GM23248 (cell line): ENCODE results near the gene INPP5A. TPM values are rescaled to one million over a fixed set of nuclear protein-coding genes. Genes with fewer than 3 reads are reported as not detected.
"Not testable (repeated sequence)": the region's sequence is repeated elsewhere in the genome, so short reads cannot be mapped to it uniquely, and the experiment has no call there.

ENCODE experiments used
- DNase-seq: peaks from one replicate; pipeline ENCODE4 v3.0.0-alpha.2; 2015
- H2AFZ ChIP-seq: fragments of 200-600 bp; sonication (generic); 2 replicates; pipeline ENCODE4 v1.6.1; 2016; ENCODE audit warnings: antibody characterized with exemption
- H3F3A ChIP-seq: fragments of 200-600 bp; sonication (generic); 2 replicates; pipeline ENCODE4 v1.6.1; 2016; ENCODE audit warnings: mild to moderate bottlenecking, antibody characterized with exemption, mixed run types; ENCODE audit not compliant: insufficient read depth
- H3K27ac ChIP-seq: fragments of 200-600 bp; sonication (generic); 2 replicates; pipeline ENCODE4 v1.5.1; 2016; ENCODE audit warnings: mild to moderate bottlenecking
- H3K27me3 ChIP-seq: fragments of 200-600 bp; sonication (generic); replicated peaks from 2 replicates; pipeline ENCODE4 v1.6.1; 2016; ENCODE audit warnings: mild to moderate bottlenecking; ENCODE audit not compliant: insufficient read depth
- H3K36me3 ChIP-seq: fragments of 200-600 bp; sonication (generic); 2 replicates; pipeline ENCODE4 v1.6.1; 2016; ENCODE audit warnings: low read depth, mild to moderate bottlenecking
- H3K4me1 ChIP-seq: fragments of 200-600 bp; sonication (generic); 2 replicates; pipeline ENCODE4 v1.6.1; 2016; ENCODE audit warnings: mild to moderate bottlenecking; ENCODE audit not compliant: insufficient read depth
- H3K4me2 ChIP-seq: fragments of 200-600 bp; sonication (generic); one replicate; pipeline ENCODE4 v1.6.1; 2016; ENCODE audit warnings: mild to moderate bottlenecking; ENCODE audit not compliant: unreplicated experiment
- H3K4me3 ChIP-seq: fragments of 200-600 bp; sonication (generic); 2 replicates; pipeline ENCODE4 v1.5.1; 2016; ENCODE audit warnings: mild to moderate bottlenecking
- H3K79me2 ChIP-seq: fragments of 200-600 bp; sonication (generic); 2 replicates; pipeline ENCODE4 v1.6.1; 2016; ENCODE audit warnings: mild to moderate bottlenecking; ENCODE audit not compliant: insufficient read depth
- H3K9ac ChIP-seq: fragments of 200-600 bp; sonication (generic); 2 replicates; pipeline ENCODE4 v1.6.1; 2016; ENCODE audit warnings: mild to moderate bottlenecking
- H3K9me2 ChIP-seq: fragments of 200-600 bp; sonication (generic); 2 replicates; pipeline ENCODE4 v1.6.1; 2016; ENCODE audit warnings: mixed run types, mild to moderate bottlenecking, moderate library complexity; ENCODE audit not compliant: insufficient read depth
- H3K9me3 ChIP-seq: fragments of 200-600 bp; sonication (generic); one replicate; pipeline ENCODE4 v1.6.1; 2017; ENCODE audit warnings: low read depth
- H4K20me1 ChIP-seq: fragments of 200-600 bp; sonication (generic); 2 replicates; pipeline ENCODE4 v1.6.0; 2016; ENCODE audit not compliant: insufficient read depth
- EZH2 ChIP-seq: fragments of 200-600 bp; sonication (generic); IDR thresholded peaks from 2 replicates; pipeline ENCODE4 v1.6.1; 2018; ENCODE audit warnings: antibody characterized with exemption, mild to moderate bottlenecking; ENCODE audit not compliant: insufficient read depth, poor library complexity, severe bottlenecking
- EZH2phosphoT487 ChIP-seq: fragments of 200-600 bp; sonication (generic); IDR thresholded peaks from 2 replicates; pipeline ENCODE4 v1.6.1; 2018; ENCODE audit warnings: antibody characterized with exemption, moderate library complexity, mild to moderate bottlenecking, low read depth; ENCODE audit not compliant: insufficient read depth
- WGBS, 2 experiments: methylation state at CpG; one replicate each; pipeline ENCODE4 v1.1.6; 2015 to 2017; ENCODE audit warnings: low lambda C conversion rate in 2 of 2, low coverage in 1 of 2; ENCODE audit errors: missing lambda C conversion rate in 2 of 2; 5-methylcytosine and 5-hydroxymethylcytosine counted together
- in situ Hi-C: fragments of 300-500 bp; cut with MboI; formaldehyde crosslinking; loops from 2 replicates; pipeline ENCODE4 v1.15.0; 2020
- polyA plus RNA-seq: library from polyadenylated mRNA; unstranded; fragments of >200 nt; fragmentation: Nextera tagmentation; extraction: Ambion mirVana; gene quantifications from 2 replicates; pipeline ENCODE4 v1.2.1, GENCODE V29; 2016
- total RNA-seq: library from RNA; depleted of rRNA; stranded (reverse); fragments of >200 nt; shearing (Covaris generic); gene quantifications from 2 replicates; pipeline ENCODE4 v1.2.3, GENCODE V29; 2014

INPP5A gene
- total and polyA plus RNA-seq, 2 experiments from 2014 or later = 2.3 to 35.2 TPM

DNA sequence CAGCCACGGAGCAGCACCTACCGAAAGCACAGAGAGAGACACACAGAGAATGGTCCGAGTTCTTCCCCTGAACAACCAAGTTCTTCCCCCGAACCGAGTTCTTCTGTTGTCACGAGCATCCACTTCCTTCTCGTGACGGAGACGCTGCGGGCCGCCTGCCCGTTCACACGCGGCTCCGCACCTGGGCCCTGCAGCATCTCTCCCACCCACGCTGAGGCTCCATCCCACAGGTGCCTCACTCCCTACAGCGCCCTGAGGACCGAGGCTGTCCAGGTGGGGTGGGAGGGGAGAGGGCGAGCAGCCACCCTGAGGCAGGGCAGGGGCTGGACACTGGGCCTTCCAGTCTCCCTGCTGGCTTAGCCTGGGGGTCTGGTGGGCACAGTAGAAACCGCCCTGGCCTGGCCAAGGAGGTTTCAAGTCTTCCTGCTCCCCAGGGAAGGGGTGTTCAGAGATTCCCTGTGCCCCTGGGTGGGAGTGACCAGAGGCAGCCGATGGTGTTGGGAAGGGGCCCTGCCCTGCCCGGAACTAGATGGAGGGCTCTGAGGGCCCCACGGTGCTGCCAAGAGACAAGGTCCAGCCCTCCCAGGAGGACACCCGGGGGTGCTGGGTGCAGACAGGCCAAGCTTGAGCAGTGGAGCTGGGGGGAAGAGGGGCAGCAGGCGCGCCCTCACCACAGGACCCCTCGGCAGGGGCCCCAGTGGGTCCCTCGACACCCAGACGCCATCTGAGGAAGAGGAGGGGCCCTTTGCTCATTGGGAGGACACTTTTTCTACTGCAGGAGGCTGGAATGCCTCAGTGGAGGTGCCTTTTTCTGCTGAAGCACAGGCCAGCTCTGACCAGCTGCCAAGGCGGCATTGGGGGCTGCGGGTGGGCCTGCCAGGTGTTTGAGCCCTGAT is 253.6 kb downstream of the INPP5A start:
- Histone ChIP-seq H3K9me2 (no peaks in the 10 kb centered on the region), H3K79me2 (no peaks in the 10 kb centered on the region), H3K27ac (no peak overlapping the region), H3K36me3 (no peaks in the 10 kb centered on the region), H2AFZ (no peak overlapping the region), H4K20me1 (no peaks in the 10 kb centered on the region), H3K9ac (no peak overlapping the region), H3K9me3 (no peaks in the 10 kb centered on the region), H3K27me3 (peaks cover 32% of the 10 kb centered on the region), H3K4me2 (no peak overlapping the region), H3K4me1 (no peaks in the 10 kb centered on the region), H3F3A (no peaks in the 10 kb centered on the region), H3K4me3 (no peak overlapping the region)
- WGBS, 2 experiments = 56 to 63% methylated on average over 27 to 31 of the region's 31 CpGs
- in situ Hi-C loops = no loop called here
- TF ChIP-seq EZH2phosphoT487 (no peak), EZH2 (no peak)
- DNase-seq = no peak

DNA sequence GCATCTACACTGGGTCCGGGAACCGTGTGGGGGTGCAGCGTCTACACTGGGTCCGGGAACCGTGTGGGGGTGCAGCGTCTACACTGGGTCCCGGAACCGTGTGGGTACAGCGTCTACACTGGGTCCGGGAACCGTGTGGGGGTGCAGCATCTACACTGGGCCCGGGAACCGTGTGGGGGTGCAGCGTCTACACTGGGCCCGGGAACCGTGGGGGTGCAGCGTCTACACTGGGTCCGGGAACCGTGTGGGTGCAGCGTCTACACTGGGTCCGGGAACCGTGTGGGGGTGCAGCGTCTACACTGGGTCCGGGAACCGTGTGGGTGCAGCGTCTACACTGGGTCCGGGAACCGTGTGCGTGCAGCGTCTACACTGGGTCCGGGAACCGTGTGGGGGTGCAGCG is 254.5 kb downstream of the INPP5A start:
- WGBS, 2 experiments = 90% methylated on average over 33 of the region's 33 CpGs; no CpG with 5 or more reads in 1 of the 2 experiments
- H3K9me3 ChIP-seq, H3K27ac ChIP-seq, H3K9me2 ChIP-seq, H3K36me3 ChIP-seq, H3K79me2 ChIP-seq, H4K20me1 ChIP-seq, H2AFZ ChIP-seq, H3F3A ChIP-seq, H3K4me3 ChIP-seq, in situ Hi-C loops, H3K4me1 ChIP-seq, H3K9ac ChIP-seq, DNase-seq, H3K4me2 ChIP-seq: not testable (repeated sequence)
- peaks cover 25% of the 10 kb centered on the region for H3K27me3 ChIP-seq

DNA sequence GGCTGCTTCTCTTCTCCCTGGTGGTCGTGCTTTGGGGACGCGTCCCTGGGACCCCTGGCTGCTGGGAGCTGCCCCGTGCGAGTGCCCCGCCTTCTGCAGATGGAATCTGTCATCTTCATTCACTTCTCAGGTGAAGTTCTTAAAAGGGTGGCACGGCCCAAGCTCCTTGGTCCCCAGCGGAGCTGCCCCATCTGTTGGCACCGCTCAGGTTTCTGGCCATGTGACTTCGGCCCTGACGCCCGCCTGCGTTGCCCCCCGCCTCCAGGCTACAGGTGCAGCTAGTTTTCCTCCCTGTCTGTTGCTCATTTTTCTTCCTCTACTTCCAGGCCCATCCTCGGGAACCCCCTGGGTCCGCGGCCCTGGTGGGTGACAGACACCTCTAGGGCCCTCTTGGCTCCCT is 255.2 kb downstream of the INPP5A start:
- Histone ChIP-seq H3K4me2 (no peak overlapping the region), H3K9me3 (no peaks in the 10 kb centered on the region), H3K27me3 (peaks cover 27% of the 10 kb centered on the region), H3K27ac (no peak overlapping the region), H2AFZ (no peak overlapping the region), H3K4me3 (no peak overlapping the region), H3F3A (no peaks in the 10 kb centered on the region), H3K9ac (no peak overlapping the region), H3K4me1 (no peaks in the 10 kb centered on the region), H3K36me3 (no peaks in the 10 kb centered on the region), H4K20me1 (no peaks in the 10 kb centered on the region), H3K9me2 (no peaks in the 10 kb centered on the region), H3K79me2 (no peaks in the 10 kb centered on the region)
- no peak for DNase-seq
- in situ Hi-C loops = no loop called here
- TF ChIP-seq EZH2phosphoT487 = no peak
- TF ChIP-seq EZH2 = no peak
- 60 to 66% methylated on average over 17 of the region's 17 CpGs for WGBS, 2 experiments

DNA sequence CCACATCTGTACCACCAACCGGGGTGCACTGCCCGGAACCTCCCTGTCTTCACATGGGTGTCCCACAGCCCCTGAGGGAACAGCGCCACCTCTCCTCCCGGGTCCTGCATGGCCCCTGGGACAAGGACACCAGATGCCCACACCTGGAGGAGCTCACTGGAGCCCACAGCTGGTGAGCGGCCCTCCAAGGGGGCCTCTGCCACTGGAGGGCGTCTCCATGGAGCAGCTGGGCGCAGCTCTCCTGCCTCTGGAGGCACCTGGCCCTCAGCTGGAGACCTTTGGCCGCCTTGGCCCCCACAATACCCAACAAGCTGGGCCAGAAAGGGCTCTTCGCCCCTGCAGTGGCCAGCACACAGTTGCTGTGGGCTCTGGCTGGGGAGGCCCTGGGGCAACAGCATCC is 255.6 kb downstream of the INPP5A start:
- TF ChIP-seq EZH2phosphoT487 (no peak), EZH2 (no peak)

More for the DNA sequence above, 255.6 kb downstream of the INPP5A start:
- DNase-seq = no peak
- H3K9ac ChIP-seq = no peak overlapping the region
- no peak overlapping the region for H3K27ac ChIP-seq
- H3K9me3 ChIP-seq = no peaks in the 10 kb centered on the region
- in situ Hi-C loops = no loop called here
- H3K4me2 ChIP-seq = no peak overlapping the region
- WGBS, 2 experiments = 81 to 90% methylated on average over 7 to 9 of the region's 9 CpGs
- no peaks in the 10 kb centered on the region for H3K79me2 ChIP-seq
- H2AFZ ChIP-seq = no peak overlapping the region
- H3K27me3 ChIP-seq = peaks cover 23% of the 10 kb centered on the region
- H3F3A ChIP-seq = no peaks in the 10 kb centered on the region
- H4K20me1 ChIP-seq = no peaks in the 10 kb centered on the region
- H3K4me1 ChIP-seq = no peaks in the 10 kb centered on the region
- H3K4me3 ChIP-seq = no peak overlapping the region
- no peaks in the 10 kb centered on the region for H3K9me2 ChIP-seq
- H3K36me3 ChIP-seq = no peaks in the 10 kb centered on the region
